Endodermal cell (in vitro differentiated cells): ENCODE data around the gene POLE3. TPM values are rescaled to one million over a fixed set of nuclear protein-coding genes. Genes with fewer than 3 reads are reported as not detected.

Experiments
- DNase-seq: peaks from one replicate; pipeline ENCODE4 v3.0.0-alpha.2; 2017
- H3K27ac ChIP-seq: 2 replicates; pipeline ENCODE4 v1.5.1; 2013; ENCODE audit warnings: mild to moderate bottlenecking, low read depth, low read length, moderate library complexity
- H3K27me3 ChIP-seq: 2 replicates; pipeline ENCODE4 v1.6.1; 2013; ENCODE audit warnings: mild to moderate bottlenecking, low read length, moderate library complexity; ENCODE audit not compliant: insufficient read depth, control insufficient read depth, poor library complexity, severe bottlenecking
- H3K36me3 ChIP-seq: 2 replicates; pipeline ENCODE4 v1.7.0; 2013; ENCODE audit warnings: mild to moderate bottlenecking, low read length, moderate library complexity; ENCODE audit not compliant: control insufficient read depth, insufficient read depth
- H3K4me1 ChIP-seq: one replicate; pipeline ENCODE4 v1.7.0; 2013; ENCODE audit warnings: low read length; ENCODE audit not compliant: control insufficient read depth, insufficient read depth
- H3K4me3 ChIP-seq: 2 replicates; pipeline ENCODE4 v1.5.1; 2013; ENCODE audit warnings: mild to moderate bottlenecking, low read length, moderate library complexity
- H3K9ac ChIP-seq: 2 replicates; pipeline ENCODE4 v1.6.1; 2013; ENCODE audit warnings: mild to moderate bottlenecking, low read length, moderate library complexity; ENCODE audit not compliant: poor library complexity, severe bottlenecking; ENCODE audit errors: extremely low read depth
- H3K9me3 ChIP-seq: 2 replicates; pipeline ENCODE4 v1.6.1; 2013; ENCODE audit warnings: mild to moderate bottlenecking, low read length, moderate library complexity; ENCODE audit not compliant: control insufficient read depth
- H3K27ac Mint-ChIP-seq: 2 replicates; pipeline ENCODE4 v1.8.0; 2020; ENCODE audit warnings: mixed read lengths
- H3K27me3 Mint-ChIP-seq: 2 replicates; pipeline ENCODE4 v1.8.0; 2021; ENCODE audit warnings: mild to moderate bottlenecking, mixed read lengths; ENCODE audit not compliant: insufficient read depth
- H3K36me3 Mint-ChIP-seq: 2 replicates; pipeline ENCODE4 v1.8.0; 2020; ENCODE audit warnings: low read depth, mixed read lengths
- H3K4me1 Mint-ChIP-seq: 2 replicates; pipeline ENCODE4 v1.8.0; 2020; ENCODE audit warnings: mixed read lengths
- H3K4me3 Mint-ChIP-seq: 2 replicates; pipeline ENCODE4 v1.8.0; 2020; ENCODE audit warnings: mild to moderate bottlenecking, moderate library complexity, mixed read lengths
- H3K9me3 Mint-ChIP-seq: 2 replicates; pipeline ENCODE4 v1.8.0; 2020; ENCODE audit warnings: mild to moderate bottlenecking, mixed read lengths
- WGBS, 2 experiments: methylation state at CpG; one replicate each; pipeline versions ENCODE4 v1.1.5 to v1.1.7; 2013; ENCODE audit warnings: missing lambda C conversion rate in 2 of 2, mixed read lengths in 1 of 2; ENCODE audit not compliant: insufficient coverage in 1 of 2, insufficient read length in 1 of 2; 5-methylcytosine and 5-hydroxymethylcytosine counted together
- total RNA-seq, 2 donors: library from RNA; stranded (reverse); fragmentation: NEBNext Ultra II Directional in 1 of 2; extraction: Animal tissue kit (Norgen Biotek cat#: 25700) in 1 of 2; gene quantifications; 2 replicates in 1 of 2; 3 replicates in 1 of 2; pipeline ENCODE4 v1.2.1, GENCODE V29; 2021
- TF ChIP-seq, protein P1 (sequence below): fragments of 200-600 bp; sonication (generic); conservative IDR thresholded peaks from 2 replicates; pipeline ENCODE4 v1.5.0; 2021; ENCODE audit warnings: antibody characterized with exemption, mild to moderate bottlenecking

The POLE3 gene
- total RNA-seq, 2 donors from 2014 or later: 36.5 to 45.6 TPM

DNA sequence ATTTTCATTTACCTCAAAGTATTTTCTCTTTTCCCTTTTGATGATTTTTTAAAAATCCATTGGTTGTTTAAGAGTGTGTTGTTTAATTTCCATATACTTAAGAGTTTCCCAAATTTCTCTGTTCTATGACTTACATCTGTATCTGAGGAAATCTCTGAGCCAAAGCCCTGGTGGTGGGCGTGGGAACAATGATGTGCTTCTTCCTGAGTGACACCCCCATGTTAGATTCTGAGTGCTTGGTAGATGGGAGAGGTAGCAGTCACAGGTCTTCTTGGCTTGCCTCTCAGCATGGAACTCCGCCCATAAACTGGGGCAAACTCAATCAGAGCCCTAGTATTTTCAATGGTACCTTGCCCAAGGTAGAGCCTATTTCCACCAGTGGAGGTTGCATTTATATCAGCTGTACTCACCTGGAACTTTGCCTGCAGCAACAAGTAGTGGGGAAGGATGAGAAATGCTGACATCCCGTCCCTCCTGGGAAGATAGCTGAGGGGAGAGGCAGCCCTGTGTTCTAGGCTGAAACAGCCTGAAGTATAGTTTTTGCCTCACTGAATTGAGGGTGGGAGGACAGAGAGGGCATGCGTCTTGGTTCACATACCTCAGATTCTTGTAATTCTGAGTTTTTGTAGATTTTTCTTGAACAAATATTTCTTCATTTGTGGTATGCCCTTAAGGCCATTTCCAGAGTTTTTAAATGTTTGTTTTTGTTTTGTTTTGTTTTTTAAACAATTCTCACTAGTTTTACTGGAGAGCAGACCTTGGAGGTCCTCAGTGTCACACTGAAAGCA lies 26.4 kb upstream of the POLE3 start:
- TF ChIP-seq, protein P1, sequence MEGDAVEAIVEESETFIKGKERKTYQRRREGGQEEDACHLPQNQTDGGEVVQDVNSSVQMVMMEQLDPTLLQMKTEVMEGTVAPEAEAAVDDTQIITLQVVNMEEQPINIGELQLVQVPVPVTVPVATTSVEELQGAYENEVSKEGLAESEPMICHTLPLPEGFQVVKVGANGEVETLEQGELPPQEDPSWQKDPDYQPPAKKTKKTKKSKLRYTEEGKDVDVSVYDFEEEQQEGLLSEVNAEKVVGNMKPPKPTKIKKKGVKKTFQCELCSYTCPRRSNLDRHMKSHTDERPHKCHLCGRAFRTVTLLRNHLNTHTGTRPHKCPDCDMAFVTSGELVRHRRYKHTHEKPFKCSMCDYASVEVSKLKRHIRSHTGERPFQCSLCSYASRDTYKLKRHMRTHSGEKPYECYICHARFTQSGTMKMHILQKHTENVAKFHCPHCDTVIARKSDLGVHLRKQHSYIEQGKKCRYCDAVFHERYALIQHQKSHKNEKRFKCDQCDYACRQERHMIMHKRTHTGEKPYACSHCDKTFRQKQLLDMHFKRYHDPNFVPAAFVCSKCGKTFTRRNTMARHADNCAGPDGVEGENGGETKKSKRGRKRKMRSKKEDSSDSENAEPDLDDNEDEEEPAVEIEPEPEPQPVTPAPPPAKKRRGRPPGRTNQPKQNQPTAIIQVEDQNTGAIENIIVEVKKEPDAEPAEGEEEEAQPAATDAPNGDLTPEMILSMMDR: peak; percentile 17
- H3K36me3 ChIP-seq: no peaks in the 10 kb centered on the region
- H3K4me1 ChIP-seq: no peaks in the 10 kb centered on the region
- peaks cover 14% of the 10 kb centered on the region for H3K27me3 ChIP-seq
- no peaks in the 10 kb centered on the region for H3K4me1 Mint-ChIP-seq
- H3K27ac ChIP-seq: no peak overlapping the region
- peaks cover 22% of the 10 kb centered on the region for H3K27me3 Mint-ChIP-seq
- H3K4me3 Mint-ChIP-seq: no peak overlapping the region
- H3K9me3 ChIP-seq: no peaks in the 10 kb centered on the region
- H3K9ac ChIP-seq: no peak overlapping the region
- H3K4me3 ChIP-seq: no peak overlapping the region
- no peak for DNase-seq
- H3K36me3 Mint-ChIP-seq: no peaks in the 10 kb centered on the region
- H3K27ac Mint-ChIP-seq: no peak overlapping the region
- peaks cover 12% of the 10 kb centered on the region for H3K9me3 Mint-ChIP-seq
- WGBS, 2 experiments: 90 to 92% methylated on average over 2 to 4 of the region's 4 CpGs

DNA sequence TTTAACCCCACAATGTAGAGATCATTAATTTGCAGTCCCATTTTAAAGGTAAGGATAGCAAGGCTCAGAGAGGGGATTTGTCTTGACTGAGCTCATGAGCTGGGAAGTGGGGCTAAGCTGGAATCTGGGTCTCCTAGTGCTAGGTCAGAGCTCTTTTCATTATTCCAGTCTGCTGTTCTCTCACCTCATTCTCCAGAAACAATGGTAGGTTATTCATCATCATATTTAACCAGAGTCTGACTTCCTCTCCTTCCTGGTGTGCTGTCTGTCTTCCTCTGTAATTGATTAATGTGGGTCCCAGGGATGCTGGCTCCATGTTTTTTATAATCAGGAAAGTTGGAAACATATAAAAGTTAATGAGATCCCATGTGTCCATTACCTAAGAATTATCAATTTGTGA lies 20.7 kb upstream of the POLE3 start:
- Histone ChIP-seq H3K4me3 (no peak overlapping the region), H3K27ac (no peak overlapping the region), H3K9ac (no peak overlapping the region), H3K9me3 (no peaks in the 10 kb centered on the region), H3K27me3 (peaks cover 18% of the 10 kb centered on the region), H3K4me1 (no peaks in the 10 kb centered on the region), H3K36me3 (no peaks in the 10 kb centered on the region)
- Mint-ChIP-seq H3K27ac (no peak overlapping the region), H3K4me3 (no peak overlapping the region), H3K4me1 (no peaks in the 10 kb centered on the region), H3K9me3 (no peaks in the 10 kb centered on the region), H3K27me3 (peaks cover 23% of the 10 kb centered on the region), H3K36me3 (no peaks in the 10 kb centered on the region)
- TF ChIP-seq, protein P1: no peak
- no peak for DNase-seq

DNA sequence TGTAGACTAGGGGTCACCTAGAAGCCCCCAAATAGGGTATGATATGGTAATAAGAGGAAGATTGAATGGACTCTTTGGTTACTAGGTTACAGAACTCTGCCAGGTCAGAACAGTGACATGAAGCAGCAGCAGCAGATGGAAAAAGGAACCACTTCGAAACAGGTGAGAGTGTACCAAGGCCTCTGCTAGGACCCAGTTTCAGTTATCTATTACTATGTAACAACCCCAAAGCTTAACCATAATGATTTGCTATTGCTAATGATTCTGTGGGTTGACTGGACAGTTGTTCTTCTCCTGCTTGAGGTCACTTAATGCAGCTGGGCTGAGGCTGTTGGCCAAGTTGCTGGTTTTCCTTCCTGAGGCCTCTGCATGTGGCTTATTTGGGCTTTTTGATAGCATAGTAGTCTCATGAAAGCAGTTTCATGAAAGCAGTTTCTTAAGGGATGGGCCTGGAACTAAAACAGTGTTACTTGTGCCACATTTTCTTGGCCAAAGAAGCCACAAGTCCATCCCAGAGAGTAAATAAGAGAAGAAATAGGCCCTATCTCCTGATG lies 17.7 kb upstream of the POLE3 start:
- DNase-seq: no peak
- TF ChIP-seq, protein P1: no peak
- H3K27ac ChIP-seq: no peak overlapping the region
- 100% methylated on average over 1 of the region's 1 CpG; no CpG with 5 or more reads in 1 of the 2 experiments for WGBS, 2 experiments
- H3K27me3 ChIP-seq: peaks cover 14% of the 10 kb centered on the region
- Mint-ChIP-seq H3K9me3 (no peaks in the 10 kb centered on the region), H3K36me3 (no peaks in the 10 kb centered on the region), H3K27me3 (peaks cover 11% of the 10 kb centered on the region), H3K27ac (no peak overlapping the region), H3K4me1 (peaks cover 8% of the 10 kb centered on the region), H3K4me3 (no peak overlapping the region)
- H3K9ac ChIP-seq: no peak overlapping the region
- no peaks in the 10 kb centered on the region for H3K9me3 ChIP-seq
- no peaks in the 10 kb centered on the region for H3K36me3 ChIP-seq
- no peaks in the 10 kb centered on the region for H3K4me1 ChIP-seq
- no peak overlapping the region for H3K4me3 ChIP-seq
